SK-N-SH treated with all-trans-retinoic acid at 6 μM for 48 hours (cell line): ENCODE data around the gene TNS1.

Experiments
- ARNTL ChIP-seq: fragments of 450-650 bp; formaldehyde crosslinking; IDR thresholded peaks from 2 replicates; pipeline ENCODE4 v1.5.0; 2020; ENCODE audit warnings: low read depth, mild to moderate bottlenecking, moderate library complexity, borderline replicate concordance
- CSDC2 ChIP-seq: fragments of 250-450 bp; sonication (Bioruptor Pico); IDR thresholded peaks from 2 replicates; pipeline ENCODE4 v1.5.0; 2020; ENCODE audit warnings: mild to moderate bottlenecking, moderate library complexity
- RARB ChIP-seq: fragments of 250-450 bp; sonication (Bioruptor Pico); IDR thresholded peaks from 2 replicates; pipeline ENCODE4 v1.8.0; 2021; ENCODE audit warnings: mild to moderate bottlenecking, moderate library complexity
- ZC3H10 ChIP-seq: fragments of 250-450 bp; sonication (Bioruptor Pico); IDR thresholded peaks from 2 replicates; pipeline ENCODE4 v1.5.1; 2021; ENCODE audit warnings: mild to moderate bottlenecking, moderate library complexity
- ZFP3 ChIP-seq: fragments of 250-450 bp; sonication (Bioruptor Pico); IDR thresholded peaks from 2 replicates; pipeline ENCODE4 v1.5.0; 2020; ENCODE audit warnings: mild to moderate bottlenecking, moderate library complexity
- ZNF70 ChIP-seq: fragments of 450-650 bp; formaldehyde crosslinking; IDR thresholded peaks from 2 replicates; pipeline ENCODE4 v1.5.0; 2020; ENCODE audit warnings: mild to moderate bottlenecking, moderate library complexity
- TF ChIP-seq, protein P1 (sequence below): fragments of 250-450 bp; sonication (Bioruptor Pico); IDR thresholded peaks from 2 replicates; pipeline ENCODE4 v1.8.0; 2020; ENCODE audit warnings: mild to moderate bottlenecking, moderate library complexity, borderline replicate concordance
- TF ChIP-seq, protein P2 (sequence below): fragments of 250-450 bp; sonication (Bioruptor Pico); IDR thresholded peaks from 2 replicates; pipeline ENCODE4 v1.5.0; 2020; ENCODE audit warnings: mild to moderate bottlenecking, moderate library complexity
- TF ChIP-seq, protein P3 (sequence below): fragments of 250-450 bp; sonication (Bioruptor Pico); IDR thresholded peaks from 2 replicates; pipeline ENCODE4 v1.8.0; 2021; ENCODE audit warnings: low read depth, mild to moderate bottlenecking, moderate library complexity, borderline replicate concordance
- TF ChIP-seq, protein P4 (sequence below): fragments of 250-450 bp; sonication (Bioruptor Pico); IDR thresholded peaks from 2 replicates; pipeline ENCODE4 v1.5.1; 2021; ENCODE audit warnings: mild to moderate bottlenecking, moderate library complexity

DNA sequence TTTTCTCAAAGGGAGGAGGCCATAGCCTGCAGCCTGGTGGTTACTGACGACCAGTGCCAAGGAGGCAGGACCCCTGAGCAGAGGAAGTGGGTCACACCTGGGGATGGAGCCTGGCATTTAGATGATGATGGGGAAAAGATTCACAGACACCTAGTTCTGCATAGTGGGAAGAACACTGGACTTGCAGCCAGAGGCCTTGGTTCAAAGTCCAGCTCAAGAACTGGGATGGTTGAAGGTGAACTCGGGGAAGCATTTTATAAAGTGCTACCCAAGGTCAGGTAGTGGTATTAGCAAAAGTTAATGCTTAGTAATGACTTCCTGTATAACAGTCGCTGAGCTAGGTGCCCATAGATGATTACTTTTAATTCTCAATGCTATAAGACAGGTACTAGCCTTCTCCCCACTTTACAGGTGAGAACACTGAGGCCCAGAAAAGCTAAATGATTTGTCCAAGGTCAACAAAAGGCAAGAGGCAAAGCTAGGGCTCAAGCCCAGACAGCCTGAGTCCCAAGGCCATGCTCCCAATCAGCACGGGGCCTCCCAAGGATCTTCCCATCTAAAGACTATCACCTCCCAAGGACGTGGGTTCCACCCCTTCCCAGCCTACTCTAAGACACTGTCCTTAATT, 134.4 kb downstream of the TNS1 start:
- TF ChIP-seq ARNTL (no peak), CSDC2 (CRISPR knock-in tag) (no peak), ZC3H10 (CRISPR knock-in tag) (no peak), ZFP3 (CRISPR knock-in tag) (no peak), ZNF70 (CRISPR knock-in tag) (no peak), RARB (CRISPR knock-in tag) (no peak)
- TF ChIP-seq, protein P1, sequence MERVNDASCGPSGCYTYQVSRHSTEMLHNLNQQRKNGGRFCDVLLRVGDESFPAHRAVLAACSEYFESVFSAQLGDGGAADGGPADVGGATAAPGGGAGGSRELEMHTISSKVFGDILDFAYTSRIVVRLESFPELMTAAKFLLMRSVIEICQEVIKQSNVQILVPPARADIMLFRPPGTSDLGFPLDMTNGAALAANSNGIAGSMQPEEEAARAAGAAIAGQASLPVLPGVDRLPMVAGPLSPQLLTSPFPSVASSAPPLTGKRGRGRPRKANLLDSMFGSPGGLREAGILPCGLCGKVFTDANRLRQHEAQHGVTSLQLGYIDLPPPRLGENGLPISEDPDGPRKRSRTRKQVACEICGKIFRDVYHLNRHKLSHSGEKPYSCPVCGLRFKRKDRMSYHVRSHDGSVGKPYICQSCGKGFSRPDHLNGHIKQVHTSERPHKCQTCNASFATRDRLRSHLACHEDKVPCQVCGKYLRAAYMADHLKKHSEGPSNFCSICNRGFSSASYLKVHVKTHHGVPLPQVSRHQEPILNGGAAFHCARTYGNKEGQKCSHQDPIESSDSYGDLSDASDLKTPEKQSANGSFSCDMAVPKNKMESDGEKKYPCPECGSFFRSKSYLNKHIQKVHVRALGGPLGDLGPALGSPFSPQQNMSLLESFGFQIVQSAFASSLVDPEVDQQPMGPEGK, result no peak
- TF ChIP-seq, protein P2, sequence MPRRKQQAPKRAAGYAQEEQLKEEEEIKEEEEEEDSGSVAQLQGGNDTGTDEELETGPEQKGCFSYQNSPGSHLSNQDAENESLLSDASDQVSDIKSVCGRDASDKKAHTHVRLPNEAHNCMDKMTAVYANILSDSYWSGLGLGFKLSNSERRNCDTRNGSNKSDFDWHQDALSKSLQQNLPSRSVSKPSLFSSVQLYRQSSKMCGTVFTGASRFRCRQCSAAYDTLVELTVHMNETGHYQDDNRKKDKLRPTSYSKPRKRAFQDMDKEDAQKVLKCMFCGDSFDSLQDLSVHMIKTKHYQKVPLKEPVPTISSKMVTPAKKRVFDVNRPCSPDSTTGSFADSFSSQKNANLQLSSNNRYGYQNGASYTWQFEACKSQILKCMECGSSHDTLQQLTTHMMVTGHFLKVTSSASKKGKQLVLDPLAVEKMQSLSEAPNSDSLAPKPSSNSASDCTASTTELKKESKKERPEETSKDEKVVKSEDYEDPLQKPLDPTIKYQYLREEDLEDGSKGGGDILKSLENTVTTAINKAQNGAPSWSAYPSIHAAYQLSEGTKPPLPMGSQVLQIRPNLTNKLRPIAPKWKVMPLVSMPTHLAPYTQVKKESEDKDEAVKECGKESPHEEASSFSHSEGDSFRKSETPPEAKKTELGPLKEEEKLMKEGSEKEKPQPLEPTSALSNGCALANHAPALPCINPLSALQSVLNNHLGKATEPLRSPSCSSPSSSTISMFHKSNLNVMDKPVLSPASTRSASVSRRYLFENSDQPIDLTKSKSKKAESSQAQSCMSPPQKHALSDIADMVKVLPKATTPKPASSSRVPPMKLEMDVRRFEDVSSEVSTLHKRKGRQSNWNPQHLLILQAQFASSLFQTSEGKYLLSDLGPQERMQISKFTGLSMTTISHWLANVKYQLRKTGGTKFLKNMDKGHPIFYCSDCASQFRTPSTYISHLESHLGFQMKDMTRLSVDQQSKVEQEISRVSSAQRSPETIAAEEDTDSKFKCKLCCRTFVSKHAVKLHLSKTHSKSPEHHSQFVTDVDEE, result no peak
- TF ChIP-seq, protein P3, sequence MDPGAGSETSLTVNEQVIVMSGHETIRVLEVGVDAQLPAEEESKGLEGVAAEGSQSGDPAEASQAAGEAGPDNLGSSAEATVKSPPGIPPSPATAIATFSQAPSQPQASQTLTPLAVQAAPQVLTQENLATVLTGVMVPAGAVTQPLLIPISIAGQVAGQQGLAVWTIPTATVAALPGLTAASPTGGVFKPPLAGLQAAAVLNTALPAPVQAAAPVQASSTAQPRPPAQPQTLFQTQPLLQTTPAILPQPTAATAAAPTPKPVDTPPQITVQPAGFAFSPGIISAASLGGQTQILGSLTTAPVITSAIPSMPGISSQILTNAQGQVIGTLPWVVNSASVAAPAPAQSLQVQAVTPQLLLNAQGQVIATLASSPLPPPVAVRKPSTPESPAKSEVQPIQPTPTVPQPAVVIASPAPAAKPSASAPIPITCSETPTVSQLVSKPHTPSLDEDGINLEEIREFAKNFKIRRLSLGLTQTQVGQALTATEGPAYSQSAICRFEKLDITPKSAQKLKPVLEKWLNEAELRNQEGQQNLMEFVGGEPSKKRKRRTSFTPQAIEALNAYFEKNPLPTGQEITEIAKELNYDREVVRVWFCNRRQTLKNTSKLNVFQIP (CRISPR knock-in tag), result no peak
- TF ChIP-seq, protein P4, sequence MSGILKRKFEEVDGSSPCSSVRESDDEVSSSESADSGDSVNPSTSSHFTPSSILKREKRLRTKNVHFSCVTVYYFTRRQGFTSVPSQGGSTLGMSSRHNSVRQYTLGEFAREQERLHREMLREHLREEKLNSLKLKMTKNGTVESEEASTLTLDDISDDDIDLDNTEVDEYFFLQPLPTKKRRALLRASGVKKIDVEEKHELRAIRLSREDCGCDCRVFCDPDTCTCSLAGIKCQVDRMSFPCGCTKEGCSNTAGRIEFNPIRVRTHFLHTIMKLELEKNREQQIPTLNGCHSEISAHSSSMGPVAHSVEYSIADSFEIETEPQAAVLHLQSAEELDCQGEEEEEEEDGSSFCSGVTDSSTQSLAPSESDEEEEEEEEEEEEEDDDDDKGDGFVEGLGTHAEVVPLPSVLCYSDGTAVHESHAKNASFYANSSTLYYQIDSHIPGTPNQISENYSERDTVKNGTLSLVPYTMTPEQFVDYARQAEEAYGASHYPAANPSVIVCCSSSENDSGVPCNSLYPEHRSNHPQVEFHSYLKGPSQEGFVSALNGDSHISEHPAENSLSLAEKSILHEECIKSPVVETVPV (CRISPR knock-in tag), result no peak
